HepG2 (cell line): Measurements from ENCODE around the gene CSNK2A1. TPM values are rescaled to one million over a fixed set of nuclear protein-coding genes. Genes with fewer than 3 reads are reported as not detected.

Experiments
- BRCA1 ChIP-seq: sonication (generic); formaldehyde crosslinking; IDR thresholded peaks from 2 replicates; pipeline ENCODE4 v1.4.0; 2020; ENCODE audit warnings: missing genetic modification reagents
- GABPA ChIP-seq, 2 experiments: IDR thresholded peaks; 2 replicates each; pipeline ENCODE4 v1.6.1; 2011 to 2016; ENCODE audit warnings: low read depth in 2 of 2, low read length in 1 of 2, missing biosample characterization in 1 of 2, missing genetic modification characterization in 1 of 2
- HMGA1 ChIP-seq: sonication (generic); formaldehyde crosslinking; conservative IDR thresholded peaks from 2 replicates; pipeline ENCODE4 v1.4.0; 2020; ENCODE audit warnings: missing genetic modification reagents
- JUN ChIP-seq: sonication (generic); formaldehyde crosslinking; IDR thresholded peaks from 2 replicates; pipeline ENCODE4 v1.4.0; 2020; ENCODE audit warnings: mild to moderate bottlenecking, missing genetic modification reagents
- NCOA2 ChIP-seq: sonication (generic); formaldehyde crosslinking; IDR thresholded peaks from 2 replicates; pipeline ENCODE4 v1.8.0; 2022; ENCODE audit warnings: inconsistent platforms
- PRDM15 ChIP-seq: sonication (generic); formaldehyde crosslinking; IDR thresholded peaks from 2 replicates; pipeline ENCODE4 v1.4.0; 2020; ENCODE audit warnings: missing genetic modification reagents
- RNF2 ChIP-seq: fragments of 450-650 bp; conservative IDR thresholded peaks from 2 replicates; pipeline ENCODE4 v1.6.1; 2016; ENCODE audit warnings: low read depth
- SALL1 ChIP-seq: sonication (generic); formaldehyde crosslinking; IDR thresholded peaks from 2 replicates; pipeline ENCODE4 v1.8.0; 2022; ENCODE audit warnings: mild to moderate bottlenecking, missing genetic modification reagents
- SOX13 ChIP-seq, 3 experiments: fragments of 450-650 bp in 1 of 3; sonication (generic) in 1 of 3; formaldehyde crosslinking in 1 of 3; IDR thresholded peaks in 2 of 3; conservative IDR thresholded peaks in 1 of 3; 2 replicates each; pipeline versions ENCODE4 v1.5.0 to v1.6.1; 2016 to 2020; ENCODE audit warnings: antibody characterized with exemption in 1 of 3, mild to moderate bottlenecking in 1 of 3, missing compliant biosample characterization in 1 of 3, missing genetic modification reagents in 1 of 3, moderate library complexity in 1 of 3
- YEATS2 ChIP-seq: sonication (generic); formaldehyde crosslinking; IDR thresholded peaks from 2 replicates; pipeline ENCODE4 v1.4.0; 2020; ENCODE audit warnings: missing genetic modification reagents, borderline replicate concordance
- ZBTB38 ChIP-seq: sonication (generic); formaldehyde crosslinking; IDR thresholded peaks from 2 replicates; pipeline ENCODE4 v1.5.1; 2020; ENCODE audit warnings: mild to moderate bottlenecking, missing genetic modification reagents
- ZBTB7B ChIP-seq: sonication (generic); formaldehyde crosslinking; IDR thresholded peaks from 2 replicates; pipeline ENCODE4 v1.4.0; 2020; ENCODE audit warnings: missing genetic modification reagents
- ZNF12 ChIP-seq: sonication (generic); formaldehyde crosslinking; IDR thresholded peaks from 2 replicates; pipeline ENCODE4 v1.5.0; 2020; ENCODE audit warnings: missing genetic modification reagents
- ZNF230 ChIP-seq: sonication (generic); formaldehyde crosslinking; IDR thresholded peaks from 2 replicates; pipeline ENCODE4 v1.4.0; 2020; ENCODE audit warnings: mild to moderate bottlenecking, missing genetic modification reagents
- ZNF777 ChIP-seq: sonication (generic); formaldehyde crosslinking; IDR thresholded peaks from 2 replicates; pipeline ENCODE4 v1.4.0; 2020; ENCODE audit warnings: missing genetic modification reagents
- ZNF883 ChIP-seq: sonication (generic); formaldehyde crosslinking; IDR thresholded peaks from 2 replicates; pipeline ENCODE4 v1.5.1; 2020; ENCODE audit warnings: mild to moderate bottlenecking, missing genetic modification reagents; ENCODE audit errors: not compliant biosample characterization
- polyA plus RNA-seq, 8 experiments: library from polyadenylated mRNA; depleted of rRNA in 3 of 8; stranded (reverse) in 7 of 8; unstranded in 1 of 8; fragments of >200 nt; fragmentation: Illumina TruSeq in 4 of 8; extraction: Trizol in 4 of 8; gene quantifications; 2 replicates each; pipeline versions ENCODE4 v1.2.1 to v1.2.3, GENCODE V29; 2011 to 2016; ENCODE audit warnings: low read depth in 4 of 8, missing spikeins in 1 of 8, mixed read lengths in 1 of 8; ENCODE audit not compliant: insufficient read depth in 1 of 8
- total RNA-seq, 5 experiments: library from RNA; depleted of rRNA; stranded (reverse); fragments of >200 nt; fragmentation: Illumina TruSeq; extraction: Trizol; gene quantifications; 2 replicates each; pipeline ENCODE4 v1.2.3, GENCODE V29; 2016; ENCODE audit warnings: low read depth in 1 of 5

CSNK2A1 gene
- total and polyA plus RNA-seq, 2 of the 13 experiments (the other 11 are each of a cell fraction or from before 2014, with no cell fraction given): 153 to 231 TPM

- TF ChIP-seq GABPA (IDR thresholded peaks at IDR 0.05; ENCODE audit: low read depth, low read length) (no peak), GABPA (CRISPR knock-in tag; IDR thresholded peaks at IDR 0.05; ENCODE audit: low read depth) (no peak; the same call in 1 of the 2 replicates), ZNF12 (CRISPR knock-in tag) (peak; percentile 21; the same call in 1 of the 2 replicates), ZNF883 (no peak), ZNF230 (CRISPR knock-in tag) (no peak), ZNF777 (no peak), YEATS2 (CRISPR knock-in tag) (peak; percentile 76), SALL1 (CRISPR knock-in tag) (peak; percentile 95), BRCA1 (CRISPR knock-in tag) (no peak), JUN (no peak), ZBTB38 (CRISPR knock-in tag) (peak; percentile 98), HMGA1 (CRISPR knock-in tag) (no peak), SOX13 (IDR thresholded peaks at IDR 0.05) (no peak), SOX13 (CRISPR knock-in tag; conservative IDR thresholded peaks at IDR 0.05 in 1 of 2, IDR thresholded peaks at IDR 0.05 in 1 of 2) (peak in 1 of 2 experiments; percentile 66; a peak in 2 of 4 replicates), PRDM15 (no peak), RNF2 (no peak), ZBTB7B (CRISPR knock-in tag) (peak; percentile 56; the same call in 1 of the 2 replicates), NCOA2 (CRISPR knock-in tag) (peak; percentile 68; the same call in 1 of the 2 replicates)
These were observed 112.3 kb downstream of the CSNK2A1 start (continued) for GRCh38 chr20:431012-431904.
